H9 (cell line): ENCODE measurements around the gene THEM4. TPM values are rescaled to one million over a fixed set of nuclear protein-coding genes. Genes with fewer than 3 reads are reported as not detected.

Experiments
- DNase-seq: peaks from one replicate; pipeline ENCODE4 v3.0.0-alpha.2; 2017
- H2AFZ ChIP-seq: one replicate; pipeline ENCODE4 v1.6.1; 2013; ENCODE audit warnings: mild to moderate bottlenecking, low read length, control low read depth, moderate library complexity
- H2AK5ac ChIP-seq: 2 replicates; pipeline ENCODE4 v1.6.1; 2013; ENCODE audit warnings: low read length, control low read depth, mixed read lengths; ENCODE audit not compliant: insufficient read length
- H2BK120ac ChIP-seq: one replicate; pipeline ENCODE4 v1.6.1; 2013; ENCODE audit warnings: low read depth, mild to moderate bottlenecking, low read length, control low read depth, inconsistent platforms; ENCODE audit not compliant: poor library complexity, severe bottlenecking
- H2BK12ac ChIP-seq: 2 replicates; pipeline ENCODE4 v1.6.1; 2013; ENCODE audit warnings: low read length, control low read depth, mixed read lengths, low read depth; ENCODE audit not compliant: insufficient read length
- H2BK15ac ChIP-seq: 2 replicates; pipeline ENCODE4 v1.6.1; 2013; ENCODE audit warnings: low read depth, low read length, control low read depth
- H2BK20ac ChIP-seq: one replicate; pipeline ENCODE4 v1.6.1; 2013; ENCODE audit warnings: low read depth, mild to moderate bottlenecking, low read length, control low read depth, inconsistent platforms; ENCODE audit not compliant: poor library complexity, severe bottlenecking
- H2BK5ac ChIP-seq: 2 replicates; pipeline ENCODE4 v1.6.1; 2013; ENCODE audit warnings: low read length, control low read depth, mixed read lengths; ENCODE audit not compliant: insufficient read length
- H3K14ac ChIP-seq: 2 replicates; pipeline ENCODE4 v1.6.1; 2013; ENCODE audit warnings: low read length, control low read depth; ENCODE audit not compliant: insufficient read depth
- H3K18ac ChIP-seq: 2 replicates; pipeline ENCODE4 v1.6.1; 2013; ENCODE audit warnings: low read depth, mild to moderate bottlenecking, mixed read lengths, low read length, control low read depth; ENCODE audit not compliant: insufficient read length
- H3K23ac ChIP-seq: 2 replicates; pipeline ENCODE4 v1.6.1; 2013; ENCODE audit warnings: low read length, control low read depth, mixed read lengths, low read depth; ENCODE audit not compliant: insufficient read length
- H3K23me2 ChIP-seq: 2 replicates; pipeline ENCODE4 v1.6.1; 2013; ENCODE audit warnings: low read depth, mild to moderate bottlenecking, mixed read lengths, low read length, control low read depth; ENCODE audit not compliant: insufficient read length, poor library complexity, severe bottlenecking
- H3K27ac ChIP-seq: 2 replicates; pipeline ENCODE4 v1.5.1; 2013; ENCODE audit warnings: low read length, control low read depth, mixed read lengths, low read depth; ENCODE audit not compliant: insufficient read length
- H3K27me3 ChIP-seq: 2 replicates; pipeline ENCODE4 v1.6.1; 2013; ENCODE audit warnings: low read length, control low read depth, inconsistent platforms; ENCODE audit not compliant: insufficient read depth
- H3K4ac ChIP-seq: 2 replicates; pipeline ENCODE4 v1.6.1; 2013; ENCODE audit warnings: low read depth, mild to moderate bottlenecking, control low read depth, inconsistent platforms, low read length, moderate library complexity
- H3K4me1 ChIP-seq: 2 replicates; pipeline ENCODE4 v1.6.1; 2013; ENCODE audit warnings: low read length, control low read depth, inconsistent platforms; ENCODE audit not compliant: insufficient read depth
- H3K4me2 ChIP-seq: 2 replicates; pipeline ENCODE4 v1.6.1; 2013; ENCODE audit warnings: low read length, control low read depth, mixed read lengths; ENCODE audit not compliant: insufficient read length, insufficient read depth
- H3K56ac ChIP-seq: 2 replicates; pipeline ENCODE4 v1.6.1; 2013; ENCODE audit warnings: low read depth, mild to moderate bottlenecking, mixed read lengths, low read length, control low read depth; ENCODE audit not compliant: insufficient read length
- H3K79me1 ChIP-seq: 2 replicates; pipeline ENCODE4 v1.6.1; 2013; ENCODE audit warnings: low read depth, mild to moderate bottlenecking, moderate library complexity, low read length, control low read depth, inconsistent platforms; ENCODE audit not compliant: insufficient read depth, poor library complexity, severe bottlenecking
- H3K79me2 ChIP-seq: 2 replicates; pipeline ENCODE4 v1.6.1; 2013; ENCODE audit warnings: low read length, control low read depth, inconsistent platforms; ENCODE audit not compliant: insufficient read depth
- H3K9ac ChIP-seq: 2 replicates; pipeline ENCODE4 v1.6.1; 2013; ENCODE audit warnings: low read length, control low read depth, mixed read lengths; ENCODE audit not compliant: insufficient read length; ENCODE audit errors: extremely low read depth
- H3K9me3 ChIP-seq: one replicate; pipeline ENCODE4 v1.6.1; 2013; ENCODE audit warnings: low read depth, low read length, inconsistent platforms; ENCODE audit not compliant: control insufficient read depth
- H3T11ph ChIP-seq: one replicate; pipeline ENCODE4 v1.6.1; 2013; ENCODE audit warnings: mild to moderate bottlenecking, low read length, control low read depth, inconsistent platforms
- H4K20me1 ChIP-seq: one replicate; pipeline ENCODE4 v1.6.1; 2013; ENCODE audit not compliant: control insufficient read depth, insufficient read length, insufficient read depth
- H4K5ac ChIP-seq: 2 replicates; pipeline ENCODE4 v1.6.1; 2013; ENCODE audit warnings: low read depth, mild to moderate bottlenecking, mixed read lengths, low read length, control low read depth; ENCODE audit not compliant: insufficient read length
- H4K8ac ChIP-seq: replicated peaks from 2 replicates; pipeline ENCODE4 v1.6.1; 2013; ENCODE audit warnings: low read length, control low read depth, mixed read lengths, low read depth; ENCODE audit not compliant: insufficient read length
- H4K91ac ChIP-seq: 2 replicates; pipeline ENCODE4 v1.6.1; 2013; ENCODE audit warnings: low read depth, mild to moderate bottlenecking, moderate library complexity, mixed read lengths, low read length, control low read depth; ENCODE audit not compliant: insufficient read length
- H3K27ac Mint-ChIP-seq, 3 experiments: 2 replicates in 2 of 3; 3 replicates in 1 of 3; pipeline ENCODE4 v1.8.0; 2020 to 2021; ENCODE audit warnings: mixed read lengths in 3 of 3, mild to moderate bottlenecking in 1 of 3, moderate library complexity in 1 of 3
- H3K27me3 Mint-ChIP-seq: 2 replicates; pipeline ENCODE4 v1.8.0; 2021; ENCODE audit warnings: low read depth, mild to moderate bottlenecking, moderate library complexity, mixed read lengths
- H3K36me3 Mint-ChIP-seq, 3 experiments: 2 replicates in 2 of 3; 3 replicates in 1 of 3; pipeline ENCODE4 v1.8.0; 2020 to 2021; ENCODE audit warnings: low read depth in 3 of 3, mixed read lengths in 3 of 3; ENCODE audit not compliant: insufficient read depth in 1 of 3
- H3K4me1 Mint-ChIP-seq, 2 experiments: 2 replicates each; pipeline ENCODE4 v1.8.0; 2020; ENCODE audit warnings: mixed read lengths in 2 of 2
- H3K4me3 Mint-ChIP-seq, 2 experiments: 2 replicates in 1 of 2; 3 replicates in 1 of 2; pipeline ENCODE4 v1.8.0; 2020 to 2021; ENCODE audit warnings: mild to moderate bottlenecking in 2 of 2, mixed read lengths in 2 of 2, moderate library complexity in 1 of 2
- H3K9me3 Mint-ChIP-seq, 2 experiments: 2 replicates in 1 of 2; 3 replicates in 1 of 2; pipeline ENCODE4 v1.8.0; 2020; ENCODE audit warnings: mild to moderate bottlenecking in 2 of 2, mixed read lengths in 2 of 2, moderate library complexity in 1 of 2
- CTCF ChIP-seq: fragments of 200-600 bp; sonication (generic); conservative IDR thresholded peaks from 3 replicates; pipeline ENCODE4 v1.8.0; 2021; ENCODE audit warnings: antibody characterized with exemption, mild to moderate bottlenecking
- WGBS: extraction: QIAGEN DNeasy Blood & Tissue Kit; methylation state at CpG from one replicate; pipeline ENCODE4 v1.1.7; 2013; ENCODE audit warnings: missing lambda C conversion rate, low lambda C conversion rate, mixed read lengths; ENCODE audit not compliant: insufficient read length; ENCODE audit errors: extremely low coverage; 5-methylcytosine and 5-hydroxymethylcytosine counted together
- total RNA-seq: library from RNA; stranded (reverse); gene quantifications from 2 replicates; pipeline ENCODE4 v1.2.1, GENCODE V29; 2021

The THEM4 gene
- total RNA-seq, 1 experiment from 2014 or later: 10.5 TPM

- H2BK5ac ChIP-seq: no peak overlapping the region
- TF ChIP-seq CTCF: no peak
- H3K4me2 ChIP-seq: no peak overlapping the region
- H3K27me3 ChIP-seq: peaks cover 4% of the 10 kb centered on the region; the same call in 1 of the 2 replicates
- no peak overlapping the region for H2AK5ac ChIP-seq
- H3K79me1 ChIP-seq: no peaks in the 10 kb centered on the region
- Mint-ChIP-seq H3K4me3 (no peak overlapping the region), H3K27ac (no peak overlapping the region), H3K4me1 (peaks cover 2 to 5% of the 10 kb centered on the region in 2 experiments), H3K27me3 (peaks cover 80% of the 10 kb centered on the region), H3K36me3 (0 out of 7 replicates have a peak, but pooled peaks cover 0 to 2% (median 0%) of the 10 kb centered on the region in 3 experiments), H3K9me3 (no peaks in the 10 kb centered on the region)
- H3K56ac ChIP-seq: no peak overlapping the region
- H2BK120ac ChIP-seq: no peak overlapping the region
- H3T11ph ChIP-seq: no peak overlapping the region
- DNase-seq: no peak
- H3K23me2 ChIP-seq: no peaks in the 10 kb centered on the region
- H3K14ac ChIP-seq: no peak overlapping the region
- no peaks in the 10 kb centered on the region for H3K79me2 ChIP-seq
- H3K4me1 ChIP-seq: no peaks in the 10 kb centered on the region
- no peak overlapping the region for H2BK15ac ChIP-seq
- H2AFZ ChIP-seq: no peak overlapping the region
- no peak overlapping the region for H4K5ac ChIP-seq
- no peak overlapping the region for H3K23ac ChIP-seq
- no peak overlapping the region for H3K9ac ChIP-seq
- no peak overlapping the region for H4K91ac ChIP-seq
- H2BK12ac ChIP-seq: no peak overlapping the region
- H2BK20ac ChIP-seq: no peak overlapping the region
- H3K9me3 ChIP-seq: no peaks in the 10 kb centered on the region
- no peak overlapping the region for H3K4ac ChIP-seq
- no peak overlapping the region for H4K8ac ChIP-seq
- no peak overlapping the region for H3K27ac ChIP-seq
- no peak overlapping the region for H3K18ac ChIP-seq
- no peaks in the 10 kb centered on the region for H4K20me1 ChIP-seq
- WGBS: no CpG with 5 or more reads among the region's 4 CpGs
These were observed 56.6 kb downstream of the THEM4 start for GRCh38 chr1:151852733-151853132.
